Cortex of kidney (tissue), 1 donor: ENCODE data around the gene CAMSAP1.

Experiments
- DNase-seq: peaks from one replicate; lab custom pipeline; 2025; lab: John Stamatoyannopoulos, UW

Gene CAMSAP1

DNA sequence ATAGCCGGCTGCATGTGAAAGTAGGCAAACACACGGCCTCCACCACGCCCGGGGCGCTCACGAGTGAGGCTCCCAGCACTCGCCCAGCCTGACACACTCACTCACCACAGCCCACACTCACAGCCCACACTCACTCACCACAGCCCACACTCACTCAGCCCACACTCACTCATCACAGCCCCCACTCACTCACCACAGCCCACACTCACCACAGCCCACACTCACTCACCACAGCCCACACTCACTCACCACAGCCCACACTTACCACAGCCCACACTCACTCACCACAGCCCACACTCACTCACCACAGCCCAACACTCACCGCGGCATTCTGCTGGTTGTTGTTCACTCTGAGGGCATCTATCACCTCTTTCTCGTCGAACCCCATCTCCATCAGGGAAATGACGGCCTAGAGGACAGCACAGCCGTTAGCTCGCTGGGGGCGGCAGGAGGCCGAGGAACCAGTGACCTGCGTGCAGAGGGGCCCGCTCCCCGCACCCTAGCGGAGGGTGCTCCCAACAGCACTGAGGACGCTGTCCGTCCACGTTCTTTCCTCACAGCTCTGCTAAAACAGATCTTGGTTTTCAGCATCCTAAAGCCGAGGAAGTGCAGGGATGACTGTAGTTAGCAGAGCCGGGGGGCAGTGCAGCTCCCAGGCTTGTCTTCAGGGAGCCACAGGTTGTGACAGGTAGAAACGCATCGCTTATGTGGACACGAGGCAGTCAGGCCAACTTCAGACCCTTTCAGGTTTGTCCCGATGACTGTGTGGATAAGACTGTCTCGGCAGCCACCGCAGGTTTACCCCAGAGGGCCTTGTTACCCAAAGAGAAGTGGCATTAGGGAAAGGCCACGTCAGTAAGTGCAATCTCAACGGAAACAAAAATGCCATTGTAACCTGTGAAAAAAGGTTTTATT is 32.3 kb upstream of the CAMSAP1 start:
- no peak for DNase-seq

GRCh38 chr9:135937521-135938489 is 30.5 kb upstream of the CAMSAP1 start:
- no peak for DNase-seq

DNA sequence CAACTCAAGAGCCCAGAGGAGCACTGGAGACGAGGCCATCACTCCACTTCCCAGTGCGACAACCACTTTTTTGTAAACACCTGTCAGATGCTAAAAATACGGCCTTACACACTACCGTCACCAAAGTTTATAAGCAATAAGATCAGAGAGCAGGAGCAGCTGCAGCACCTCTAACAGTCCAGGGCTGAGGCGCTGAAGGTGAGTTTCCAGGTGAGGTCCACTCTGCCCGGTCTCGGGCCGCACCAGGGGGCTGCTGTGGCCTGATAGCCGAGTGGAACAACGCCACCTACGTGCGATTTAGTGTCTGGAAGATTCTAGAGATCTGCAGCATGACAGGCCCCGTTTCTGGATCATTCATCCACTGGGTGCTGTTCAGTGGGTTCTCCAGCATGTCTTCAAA is 25.8 kb upstream of the CAMSAP1 start:
- DNase-seq: no peak

GRCh38 chr9:135932656-135933055 is 25.3 kb upstream of the CAMSAP1 start:
- DNase-seq: no peak

GRCh38 chr9:135931349-135931820 is 24.0 kb upstream of the CAMSAP1 start:
- DNase-seq: no peak

DNA sequence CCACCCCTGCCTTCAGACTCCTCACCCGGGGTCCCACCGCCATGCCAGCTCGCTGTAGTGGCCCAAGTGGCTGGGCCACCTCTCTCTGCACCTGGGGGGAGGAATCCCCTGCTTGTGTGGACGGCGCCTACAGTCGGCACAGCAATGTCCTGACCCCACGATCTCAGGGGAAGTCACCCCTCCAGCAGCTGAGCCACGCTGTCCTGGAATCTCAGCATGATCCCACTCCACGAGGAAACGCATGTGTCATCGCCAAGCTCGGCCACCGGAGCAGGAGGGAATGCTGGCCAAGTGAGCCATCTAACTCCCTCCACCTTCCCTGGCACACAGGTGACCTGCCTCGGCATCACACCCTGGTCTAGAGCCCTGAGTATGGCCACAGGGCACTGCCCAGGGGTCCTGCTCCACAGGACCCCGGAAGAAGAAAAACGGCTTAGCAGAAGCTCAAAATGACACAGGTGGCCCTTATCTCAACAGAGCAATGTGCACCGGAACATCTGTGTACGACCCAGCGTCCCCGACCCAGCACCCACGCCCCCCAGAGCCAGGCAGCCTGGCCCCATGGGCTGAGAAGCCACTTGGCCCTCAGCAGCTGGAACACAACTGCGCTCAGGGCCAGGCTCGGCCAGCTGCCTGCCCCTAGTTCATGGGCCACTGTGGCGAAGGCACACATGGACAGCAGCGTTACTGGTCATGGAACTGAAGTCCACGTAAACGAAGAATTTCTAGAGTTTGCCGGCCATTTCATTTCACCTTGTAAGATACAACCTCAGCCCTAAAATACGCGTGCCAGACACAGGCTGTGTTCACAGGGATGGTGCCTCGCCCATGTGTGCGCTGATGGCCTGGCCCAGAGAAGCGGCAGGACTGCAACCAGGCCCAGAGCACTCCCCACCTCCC is 23.4 kb upstream of the CAMSAP1 start:
- DNase-seq: no peak

GRCh38 chr9:135929656-135930445 is 22.5 kb upstream of the CAMSAP1 start:
- no peak for DNase-seq

DNA sequence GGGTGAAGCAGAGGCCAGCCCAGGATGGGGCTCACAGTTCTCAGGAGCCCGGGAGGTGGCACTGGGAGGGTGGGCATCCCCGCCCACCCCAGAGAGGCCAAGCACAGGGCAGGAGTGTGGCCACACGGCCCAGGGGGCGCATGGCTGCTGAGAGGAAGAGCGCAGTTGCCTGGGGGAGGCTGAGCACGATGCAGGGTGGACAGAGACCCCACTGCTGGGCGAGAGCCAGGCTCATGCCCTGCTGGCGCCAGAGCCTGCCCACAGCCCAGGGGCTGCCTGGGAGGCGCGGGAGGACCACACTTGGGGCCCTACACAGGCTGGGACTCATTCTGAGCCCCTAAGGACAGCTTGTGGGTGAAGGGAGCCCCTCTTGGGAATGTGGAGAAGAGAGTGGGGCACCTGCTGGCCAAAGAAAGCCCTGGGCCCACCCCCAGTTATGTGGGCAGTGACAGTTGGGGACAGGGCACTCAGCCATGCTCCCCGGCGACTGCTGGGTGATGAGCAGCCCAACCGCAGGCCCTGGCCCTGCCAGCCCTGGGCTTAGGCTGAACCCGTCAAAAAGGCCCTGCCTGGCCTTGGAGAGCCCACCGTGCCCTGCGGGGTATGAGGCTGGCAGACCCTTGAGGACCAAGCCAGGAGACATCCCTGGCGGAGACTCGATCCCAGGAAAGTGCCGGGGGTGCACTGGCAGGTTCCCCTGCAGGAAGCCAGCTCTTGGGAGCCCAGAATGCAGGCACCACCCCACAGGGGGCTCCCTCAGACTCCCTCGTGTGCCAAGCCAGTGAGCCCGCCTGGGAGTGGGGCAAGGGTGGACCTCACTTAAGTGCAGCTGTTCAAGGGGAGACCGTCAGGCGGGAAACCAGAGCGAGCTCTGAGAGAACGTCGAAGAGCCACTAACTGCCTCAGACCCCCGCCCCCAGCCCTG is 21.6 kb upstream of the CAMSAP1 start:
- DNase-seq: no peak

DNA sequence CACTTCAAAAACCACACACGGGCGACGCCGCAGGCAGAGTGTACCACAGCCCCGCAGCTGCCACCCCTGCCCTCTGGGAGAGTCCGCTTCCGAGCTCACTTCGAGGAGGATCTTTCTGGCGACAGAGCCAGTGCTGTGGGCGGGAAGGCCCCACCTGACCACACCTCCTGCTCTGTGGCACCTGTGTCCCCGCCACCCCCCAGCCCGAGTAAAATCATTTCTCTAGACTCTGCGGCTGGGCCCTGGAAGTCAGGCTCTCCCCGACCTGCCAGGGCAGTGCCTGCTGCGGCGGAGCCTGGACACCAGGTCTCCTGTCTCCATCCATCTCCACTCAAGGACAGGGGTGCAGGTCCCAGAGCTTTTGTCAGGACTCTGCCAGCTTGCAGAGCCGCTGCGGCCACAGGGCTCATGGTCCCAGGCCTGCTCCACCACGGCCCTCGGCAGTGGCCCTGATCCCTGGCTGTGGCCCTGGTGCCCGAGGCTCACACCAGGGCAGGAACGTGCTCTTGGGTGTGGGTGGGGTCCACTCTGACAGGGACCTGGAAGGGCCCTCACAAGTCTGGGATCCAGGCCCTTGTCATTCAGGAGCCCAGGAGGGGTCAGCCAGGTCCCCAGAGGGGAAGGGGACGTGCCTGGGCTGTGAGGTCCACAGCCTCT is 20.9 kb upstream of the CAMSAP1 start:
- no peak for DNase-seq

DNA sequence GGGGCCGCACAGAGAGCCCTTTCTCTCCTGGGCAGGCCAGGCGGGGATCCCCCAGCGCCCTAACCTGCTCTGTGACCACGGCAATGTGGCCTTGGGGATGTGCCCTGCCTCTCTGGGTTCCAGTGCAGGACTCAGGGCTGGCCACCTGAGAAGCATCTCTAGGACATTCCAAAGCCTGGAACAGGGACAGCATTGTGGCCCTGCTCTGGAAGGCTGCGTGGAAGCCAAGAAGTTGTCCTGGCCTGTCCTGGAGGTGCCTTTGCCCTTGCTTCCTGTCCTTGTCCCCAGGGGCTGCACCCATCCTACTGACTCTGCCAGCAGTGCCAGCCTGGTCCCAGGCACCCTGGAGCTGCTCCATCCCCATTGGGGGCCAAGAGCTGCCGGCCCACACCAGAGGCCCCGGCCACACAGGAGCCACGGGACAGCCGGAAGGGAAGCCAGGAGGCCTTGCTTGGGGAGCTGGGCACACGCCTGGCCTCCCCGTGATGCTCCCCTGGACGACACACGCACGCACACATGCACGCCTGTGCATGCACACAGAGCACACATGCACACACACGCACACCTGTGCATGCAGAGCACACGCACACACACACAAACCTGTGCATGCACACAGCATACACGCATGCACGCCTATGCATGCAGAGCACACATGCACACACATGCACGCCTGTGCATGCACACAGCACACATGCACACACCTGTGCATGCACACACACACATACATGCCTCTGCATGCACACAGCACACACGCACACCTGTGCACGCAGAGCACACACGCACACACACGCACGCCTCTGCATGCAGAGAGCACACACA is 20.1 kb upstream of the CAMSAP1 start:
- no peak for DNase-seq

DNA sequence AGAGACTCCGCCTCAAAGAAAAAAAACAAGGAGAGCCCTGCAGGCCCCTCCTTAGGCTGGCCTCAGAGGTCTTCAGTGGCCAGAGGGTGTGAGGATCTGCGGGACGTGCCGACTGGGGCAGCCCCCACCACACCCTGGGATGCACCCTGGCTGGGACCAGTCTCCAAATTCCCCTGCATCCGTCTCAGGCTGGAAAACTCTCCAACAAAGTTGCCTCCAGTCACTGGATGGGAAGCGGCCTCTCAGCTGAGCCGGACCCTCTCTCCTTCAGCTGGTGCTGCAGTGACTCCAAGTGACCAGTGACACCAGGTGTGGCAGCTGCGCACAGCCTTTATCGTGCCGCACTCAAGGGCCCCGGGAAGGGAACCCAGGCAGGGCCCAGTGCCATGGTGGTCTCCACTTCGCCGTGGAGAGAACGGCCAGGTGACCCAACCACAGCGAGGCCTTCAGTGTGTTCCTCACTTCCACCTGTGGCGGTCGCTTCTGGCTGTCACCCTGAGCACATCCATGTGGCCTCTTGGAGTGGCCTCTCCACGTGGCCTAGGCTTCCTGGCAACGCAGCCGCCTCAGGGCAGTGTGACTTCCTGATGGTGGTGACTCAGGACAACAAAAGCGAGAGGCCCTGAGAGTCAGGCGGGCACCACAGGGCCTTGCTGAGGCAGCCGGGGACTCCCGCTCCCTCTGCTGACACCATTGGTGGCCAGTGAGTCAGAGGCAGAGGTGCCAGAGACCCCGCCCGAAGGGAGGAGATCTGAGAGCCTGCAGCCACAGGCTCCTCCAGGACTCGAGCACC is 19.3 kb upstream of the CAMSAP1 start:
- no peak for DNase-seq

DNA sequence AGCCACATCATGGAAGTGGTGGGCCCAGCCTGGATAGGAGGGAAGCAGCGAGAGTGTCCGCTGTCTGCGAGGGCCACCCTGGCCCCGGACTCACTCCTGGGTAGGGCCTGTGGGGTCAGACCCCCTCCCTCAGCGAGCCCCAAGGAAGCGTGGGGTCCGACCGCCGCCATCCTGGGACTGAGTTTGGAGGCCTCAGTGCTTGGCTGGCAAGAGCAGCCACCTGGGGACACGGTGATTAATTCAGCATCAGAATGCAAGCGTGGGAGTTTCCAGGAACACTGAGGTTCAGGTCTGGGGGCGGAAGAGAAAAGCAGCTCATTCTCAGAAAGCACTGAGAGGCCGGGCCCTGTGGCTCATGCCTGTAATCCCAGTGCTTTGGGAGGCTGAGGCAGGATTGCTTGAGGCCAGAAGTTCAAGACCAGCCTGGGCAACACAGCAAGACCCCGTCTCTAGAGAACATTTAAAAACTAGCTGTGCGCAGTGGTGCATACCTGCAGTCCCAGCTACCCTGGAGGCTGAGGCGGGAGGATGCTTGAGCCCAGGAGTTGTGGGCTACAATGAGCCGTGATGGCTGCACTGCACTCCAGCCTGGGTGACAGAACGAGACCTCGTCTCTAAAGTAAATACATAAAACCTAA is 18.3 kb upstream of the CAMSAP1 start:
- DNase-seq: no peak

- no peak for DNase-seq
Measured at GRCh38 chr9:135924628-135925338, 17.4 kb upstream of the CAMSAP1 start.

DNA sequence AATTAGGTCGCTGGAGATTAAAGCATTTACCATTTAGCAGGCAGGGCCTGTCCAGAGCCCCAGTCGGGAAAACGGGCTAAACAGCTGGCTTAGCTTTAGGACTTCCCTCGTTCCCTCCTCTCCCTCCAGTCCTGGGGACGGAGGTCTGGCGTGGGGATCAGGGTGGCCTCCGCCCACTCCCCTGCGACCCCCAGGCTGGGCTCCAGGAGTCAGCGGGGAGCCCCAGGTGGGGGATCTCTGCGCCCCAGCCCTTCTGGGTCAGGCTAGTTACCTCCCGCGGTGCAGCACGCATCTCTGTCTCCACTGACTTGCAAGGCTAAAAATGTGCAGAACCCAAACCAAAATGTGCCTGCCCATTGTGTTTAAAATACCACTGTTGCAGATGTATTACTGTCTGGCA is 16.2 kb upstream of the CAMSAP1 start:
- DNase-seq: no peak

- DNase-seq: no peak
Measured at GRCh38 chr9:135921749-135922310, 14.5 kb upstream of the CAMSAP1 start.
